ENCODE data around the gene SLC8B1.

- no peak for TF ChIP-seq CTCF (IDR thresholded peaks at IDR 0.05)
- no peak for TF ChIP-seq POLR2A (IDR thresholded peaks at IDR 0.05)
Measured at GRCh38 chr12:113291586-113291985, 43.3 kb downstream of the SLC8B1 start.
